ENCODE data around the gene ZNF664. TPM values are rescaled to one million over a fixed set of nuclear protein-coding genes. Genes with fewer than 3 reads are reported as not detected.

ZNF664 gene
- total RNA-seq, 1 experiment from 2014 or later: 60.3 TPM

DNA sequence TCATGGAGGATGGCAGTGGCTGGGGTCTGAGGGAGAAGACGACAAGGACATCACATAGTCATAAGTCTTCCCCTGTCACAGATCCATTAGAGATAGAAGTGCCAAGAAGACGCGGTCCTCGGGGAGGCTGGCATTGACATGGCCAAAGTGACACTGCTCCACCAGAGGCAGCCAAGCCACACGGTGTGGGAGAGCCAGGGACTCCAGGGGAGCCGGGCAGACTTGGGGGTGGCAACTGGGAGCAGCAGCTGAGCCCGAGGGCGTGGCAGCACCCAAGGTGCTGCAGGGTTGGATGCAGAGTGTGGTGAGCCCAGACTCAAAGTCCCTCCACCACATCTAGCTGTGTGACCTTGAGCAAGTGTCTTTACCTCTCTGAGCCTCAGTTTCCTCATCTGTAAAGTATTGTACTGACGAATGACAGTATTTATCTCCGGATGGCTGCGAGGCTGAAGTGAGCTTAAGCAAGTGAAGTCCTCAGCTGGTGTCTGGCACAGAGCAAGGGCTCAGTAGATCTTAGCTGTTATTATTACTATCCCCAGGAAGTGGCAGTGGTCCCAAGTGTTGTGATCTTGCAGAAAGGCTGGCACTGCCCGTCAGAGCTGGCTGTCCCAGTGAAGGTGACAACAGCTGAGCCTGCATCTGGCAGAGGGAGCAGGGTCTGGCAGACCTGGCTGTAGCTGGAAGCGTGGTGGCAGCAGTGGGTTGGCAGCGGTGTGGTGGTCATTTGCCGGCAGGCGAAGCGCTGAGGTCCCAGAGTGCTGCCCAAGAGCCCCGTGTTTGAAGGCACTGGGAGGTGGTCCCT, 54.9 kb downstream of the ZNF664 start:
- no peaks in the 10 kb centered on the region for H3K36me3 ChIP-seq (replicated peaks; ENCODE audit: control insufficient read depth, insufficient read depth, low read length)
- DNase-seq: no peak
- H3K27me3 ChIP-seq (ENCODE audit: control insufficient read depth, insufficient read depth, low read length): no peaks in the 10 kb centered on the region
- no peak overlapping the region for H3K4me3 ChIP-seq (ENCODE audit: insufficient read depth, low read depth, low read length)

DNA sequence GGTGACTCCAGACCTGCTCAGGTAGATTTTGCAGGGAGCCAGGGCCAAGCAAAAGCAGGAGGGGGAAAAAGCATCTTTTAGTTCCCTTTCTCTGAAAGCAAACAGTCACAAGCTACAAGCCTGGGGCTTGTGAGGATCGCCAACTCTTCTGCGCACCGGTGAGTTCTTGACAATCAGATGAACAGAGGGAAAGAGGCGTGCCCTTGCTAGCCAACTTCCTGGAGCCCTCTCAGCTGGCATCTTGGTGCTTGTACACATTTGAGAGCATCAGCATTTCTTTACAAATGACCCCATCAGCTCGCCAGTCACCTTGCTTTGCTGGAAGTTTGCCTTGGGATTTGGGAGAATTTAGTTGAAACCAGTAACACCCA, 55.5 kb downstream of the ZNF664 start:
- H3K4me3 ChIP-seq (ENCODE audit: insufficient read depth, low read depth, low read length): no peak overlapping the region
- H3K36me3 ChIP-seq (replicated peaks; ENCODE audit: control insufficient read depth, insufficient read depth, low read length): no peaks in the 10 kb centered on the region
- no peaks in the 10 kb centered on the region for H3K27me3 ChIP-seq (ENCODE audit: control insufficient read depth, insufficient read depth, low read length)
- no peak for DNase-seq

DNA sequence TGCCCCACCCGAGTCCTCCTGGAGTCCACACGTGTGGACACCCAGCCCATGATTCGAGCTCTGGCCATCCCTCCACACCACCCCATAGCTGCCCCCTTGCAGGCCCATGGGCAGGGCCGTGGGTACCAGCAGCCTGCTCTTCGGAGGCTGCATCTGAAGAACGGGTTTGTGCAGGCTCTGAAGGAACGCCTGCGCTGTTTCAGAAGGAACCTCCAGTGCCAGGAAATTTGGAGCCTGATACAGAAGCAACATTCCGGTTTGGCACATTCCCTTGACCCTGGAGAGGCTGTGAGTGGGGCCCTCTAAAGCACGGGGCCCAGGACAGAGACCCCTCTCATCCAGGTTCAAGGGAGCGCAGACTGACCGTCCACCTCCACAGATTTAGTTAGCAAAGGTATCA, 57.0 kb downstream of the ZNF664 start:
- H3K27me3 ChIP-seq (ENCODE audit: control insufficient read depth, insufficient read depth, low read length): no peaks in the 10 kb centered on the region
- DNase-seq: no peak

DNA sequence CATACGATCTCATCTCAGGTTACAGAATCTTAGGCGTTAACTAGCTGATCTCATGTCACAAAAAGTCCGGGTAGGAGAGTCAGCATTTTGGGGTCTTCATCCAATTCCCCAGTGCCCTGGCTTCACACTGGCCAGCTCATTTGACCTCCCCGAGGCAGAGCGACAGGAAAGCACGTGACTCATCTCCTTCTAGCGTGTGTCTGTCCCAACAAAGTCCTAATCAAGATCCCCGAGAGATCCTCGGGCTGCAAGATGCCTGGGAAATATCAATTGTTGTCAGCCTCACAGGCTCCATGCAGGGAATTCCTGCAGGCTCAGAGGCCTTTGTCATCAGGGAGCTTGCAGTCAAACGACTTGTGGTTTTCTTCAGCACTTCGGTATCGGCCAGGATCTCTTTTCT, 57.5 kb downstream of the ZNF664 start:
- H3K4me3 ChIP-seq (ENCODE audit: insufficient read depth, low read depth, low read length): no peak overlapping the region
- DNase-seq: peak; percentile 64
- no peaks in the 10 kb centered on the region for H3K36me3 ChIP-seq (replicated peaks; ENCODE audit: control insufficient read depth, insufficient read depth, low read length)
- H3K27me3 ChIP-seq (ENCODE audit: control insufficient read depth, insufficient read depth, low read length): no peaks in the 10 kb centered on the region

More for the DNA sequence above, 57.0 kb downstream of the ZNF664 start:
- H3K36me3 ChIP-seq (replicated peaks; ENCODE audit: control insufficient read depth, insufficient read depth, low read length): no peaks in the 10 kb centered on the region
- no peak overlapping the region for H3K4me3 ChIP-seq (ENCODE audit: insufficient read depth, low read depth, low read length)

DNA sequence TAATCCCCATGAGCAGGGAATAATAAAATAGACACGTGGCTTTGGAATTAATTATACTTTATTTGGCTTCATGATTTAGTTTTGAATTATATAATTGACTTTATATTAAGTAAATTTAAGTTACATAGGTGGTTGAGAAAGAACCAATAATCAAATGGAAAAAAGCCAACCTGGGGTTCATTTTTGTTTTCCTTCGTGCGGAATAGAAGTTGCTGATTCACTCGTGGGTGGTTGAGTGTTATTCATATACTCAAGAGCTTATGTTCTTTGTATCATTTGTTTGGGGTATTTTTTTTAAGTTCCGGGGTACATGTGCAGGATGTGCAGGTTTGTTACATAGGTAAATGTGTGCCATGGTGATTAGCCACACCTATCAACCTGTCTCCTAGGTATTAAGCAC, 58.0 kb downstream of the ZNF664 start:
- no peaks in the 10 kb centered on the region for H3K36me3 ChIP-seq (replicated peaks; ENCODE audit: control insufficient read depth, insufficient read depth, low read length)
- H3K27me3 ChIP-seq (ENCODE audit: control insufficient read depth, insufficient read depth, low read length): no peaks in the 10 kb centered on the region
- H3K4me3 ChIP-seq (ENCODE audit: insufficient read depth, low read depth, low read length): no peak overlapping the region
- DNase-seq: no peak

DNA sequence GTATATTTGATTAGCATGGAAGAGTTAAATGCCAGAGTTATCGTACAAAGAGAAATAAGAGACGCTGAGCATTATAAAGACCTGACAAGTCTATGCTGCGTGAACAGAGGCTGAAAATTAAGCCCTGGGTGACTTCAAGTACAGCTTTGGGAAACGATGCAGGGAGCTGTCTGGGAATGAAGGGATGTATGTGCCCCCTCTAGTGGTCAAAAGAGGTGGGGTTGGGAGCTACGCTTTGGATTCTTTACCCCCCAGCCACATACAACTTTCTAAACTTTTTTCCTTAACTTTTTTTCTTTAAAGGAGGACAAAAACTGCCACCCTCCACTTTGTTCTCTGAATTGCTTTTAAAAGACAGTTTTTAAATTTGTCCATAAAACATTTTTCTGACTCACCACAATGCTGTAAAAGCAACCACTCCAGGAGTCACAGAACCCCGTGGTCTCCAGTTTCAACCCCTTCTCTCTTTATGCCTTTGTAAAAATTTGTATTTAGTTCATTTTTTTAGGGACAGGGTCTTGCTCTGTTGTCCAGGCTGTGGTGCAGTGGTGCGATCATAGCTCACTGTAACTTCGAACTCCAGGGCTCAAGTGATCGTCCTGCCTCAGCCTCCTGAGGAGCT, 59.4 kb downstream of the ZNF664 start:
- no peak overlapping the region for H3K4me3 ChIP-seq (ENCODE audit: insufficient read depth, low read depth, low read length)
- DNase-seq: peak; percentile 89
- H3K36me3 ChIP-seq (replicated peaks; ENCODE audit: control insufficient read depth, insufficient read depth, low read length): no peaks in the 10 kb centered on the region
- H3K27me3 ChIP-seq (ENCODE audit: control insufficient read depth, insufficient read depth, low read length): no peaks in the 10 kb centered on the region

DNA sequence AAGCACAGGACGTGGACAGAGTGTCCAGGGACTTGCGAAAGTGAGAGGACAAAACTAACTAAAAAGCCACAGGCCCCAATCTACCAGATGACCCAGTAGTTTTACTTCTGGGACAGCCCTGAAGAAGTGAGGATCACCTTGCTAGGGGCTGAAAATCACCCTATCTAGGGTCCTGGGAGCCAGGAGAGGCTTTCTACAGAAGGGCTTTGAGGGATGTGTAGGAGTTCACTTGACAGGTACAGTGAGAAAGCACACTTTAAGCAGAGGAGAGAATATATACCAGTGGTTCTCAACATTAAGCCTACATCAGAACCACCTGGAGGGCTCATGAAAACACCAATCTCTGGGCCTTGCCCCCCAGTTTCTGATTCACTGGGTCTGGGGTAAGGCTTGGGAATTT, 60.8 kb downstream of the ZNF664 start:
- DNase-seq: no peak
- H3K4me3 ChIP-seq (ENCODE audit: insufficient read depth, low read depth, low read length): no peak overlapping the region
- no peaks in the 10 kb centered on the region for H3K36me3 ChIP-seq (replicated peaks; ENCODE audit: control insufficient read depth, insufficient read depth, low read length)
- no peaks in the 10 kb centered on the region for H3K27me3 ChIP-seq (ENCODE audit: control insufficient read depth, insufficient read depth, low read length)

DNA sequence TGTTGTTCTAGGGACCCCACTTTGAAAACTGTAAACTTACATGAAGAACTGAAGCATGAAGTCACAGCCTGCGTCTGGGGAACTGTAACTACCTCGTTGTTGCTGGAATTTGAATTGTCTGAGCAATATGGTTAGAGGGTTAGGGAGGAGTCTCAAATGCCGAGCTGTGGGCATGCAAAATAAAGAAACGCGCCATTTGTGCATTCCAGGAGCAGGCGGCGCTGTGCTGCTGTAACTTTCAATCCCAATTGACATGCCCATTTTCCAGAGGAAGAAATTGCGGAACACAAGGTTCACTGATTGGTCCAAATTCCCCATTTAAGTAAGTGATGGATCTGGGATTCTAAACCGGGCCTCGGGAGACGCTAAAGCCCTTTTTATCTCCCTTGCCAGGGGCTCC, 61.3 kb downstream of the ZNF664 start:
- no peaks in the 10 kb centered on the region for H3K36me3 ChIP-seq (replicated peaks; ENCODE audit: control insufficient read depth, insufficient read depth, low read length)
- H3K4me3 ChIP-seq (ENCODE audit: insufficient read depth, low read depth, low read length): no peak overlapping the region
- no peak for DNase-seq
- H3K27me3 ChIP-seq (ENCODE audit: control insufficient read depth, insufficient read depth, low read length): no peaks in the 10 kb centered on the region

DNA sequence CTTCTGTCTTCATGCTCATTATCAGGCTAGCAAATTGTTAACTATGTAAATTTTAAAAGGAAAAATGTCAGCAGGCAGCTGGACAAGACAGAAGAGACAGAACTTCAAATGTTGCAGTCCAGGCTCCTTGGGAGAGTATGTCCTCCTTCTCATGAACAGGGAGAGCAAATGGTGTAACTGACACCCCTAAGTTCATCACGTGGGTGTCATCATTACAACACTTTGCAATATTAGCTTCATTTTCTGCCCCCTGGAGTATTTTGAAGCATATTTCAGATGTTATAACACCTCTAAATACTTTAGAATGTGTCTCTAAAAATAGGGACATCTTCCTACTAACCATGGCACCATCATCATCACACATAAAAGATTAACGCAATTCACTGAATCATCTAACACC, 62.1 kb downstream of the ZNF664 start:
- DNase-seq: no peak
- Histone ChIP-seq H3K27me3 (ENCODE audit: control insufficient read depth, insufficient read depth, low read length) (no peaks in the 10 kb centered on the region), H3K36me3 (replicated peaks; ENCODE audit: control insufficient read depth, insufficient read depth, low read length) (no peaks in the 10 kb centered on the region), H3K4me3 (ENCODE audit: insufficient read depth, low read depth, low read length) (no peak overlapping the region)

DNA sequence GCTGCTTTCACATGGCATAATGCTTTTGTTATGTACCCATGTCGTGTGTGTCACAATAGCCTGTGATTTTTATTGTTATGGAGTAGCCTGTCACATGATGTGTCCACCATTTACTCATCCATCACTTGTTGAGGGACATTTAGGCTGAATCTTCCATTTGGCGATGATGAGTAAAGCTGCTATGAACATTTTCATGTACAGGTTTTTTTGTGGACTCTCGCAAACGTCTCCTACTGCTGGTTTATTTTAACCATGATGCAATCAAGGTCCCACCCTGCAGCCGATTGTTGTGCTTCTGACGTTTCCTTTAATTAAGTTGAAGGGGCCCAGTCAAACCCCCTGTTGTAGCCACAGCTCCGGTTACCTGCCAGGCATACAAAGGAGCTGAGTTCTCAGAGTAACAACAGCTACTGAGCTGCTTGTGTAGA, 63.2 kb downstream of the ZNF664 start:
- no peaks in the 10 kb centered on the region for H3K36me3 ChIP-seq (replicated peaks; ENCODE audit: control insufficient read depth, insufficient read depth, low read length)
- H3K27me3 ChIP-seq (ENCODE audit: control insufficient read depth, insufficient read depth, low read length): no peaks in the 10 kb centered on the region
- no peak overlapping the region for H3K4me3 ChIP-seq (ENCODE audit: insufficient read depth, low read depth, low read length)
- peak; percentile 60 for DNase-seq

DNA sequence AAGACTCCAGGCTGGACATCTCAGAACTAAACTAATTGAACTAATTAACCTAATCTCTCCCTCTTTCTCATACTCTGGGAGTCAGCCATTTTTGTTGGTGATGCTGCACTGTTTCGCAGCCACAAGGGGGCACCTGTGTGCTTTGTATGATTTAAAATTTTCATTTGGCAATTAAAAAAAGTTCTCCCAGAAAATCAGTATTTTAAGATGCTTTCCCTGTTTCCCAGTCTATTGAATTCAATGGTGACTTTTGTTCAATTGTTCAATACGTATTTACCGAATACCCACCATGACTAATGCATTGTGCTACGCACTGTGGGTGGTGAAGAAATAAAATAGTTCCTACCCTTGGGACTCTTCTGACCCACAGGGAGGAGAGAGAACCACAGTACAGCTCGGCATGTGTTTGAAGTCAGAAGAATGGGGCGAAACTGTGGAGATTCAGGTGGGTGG, 63.7 kb downstream of the ZNF664 start:
- peak; percentile 74 for DNase-seq
- Histone ChIP-seq H3K36me3 (replicated peaks; ENCODE audit: control insufficient read depth, insufficient read depth, low read length) (no peaks in the 10 kb centered on the region), H3K4me3 (ENCODE audit: insufficient read depth, low read depth, low read length) (no peak overlapping the region), H3K27me3 (ENCODE audit: control insufficient read depth, insufficient read depth, low read length) (no peaks in the 10 kb centered on the region)

DNA sequence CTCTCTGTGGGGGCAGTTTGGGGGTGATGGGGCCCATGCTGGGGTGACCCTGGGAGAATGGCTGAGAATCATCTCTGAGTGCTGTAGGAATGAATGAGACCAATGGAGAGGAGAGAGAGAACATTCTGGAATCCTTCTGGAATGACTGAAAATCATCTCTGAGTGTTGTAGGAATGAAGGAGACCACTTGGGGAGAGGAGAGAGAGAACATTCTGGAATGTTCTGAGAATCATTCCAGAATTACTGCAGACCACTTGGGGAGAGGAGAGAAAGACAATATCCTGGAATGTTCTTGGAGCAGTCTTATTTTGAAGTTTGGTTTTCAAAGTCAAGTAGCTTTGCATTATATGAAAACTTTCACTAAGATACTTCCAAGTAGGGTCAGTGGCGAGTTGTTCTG, 64.3 kb downstream of the ZNF664 start:
- H3K4me3 ChIP-seq (ENCODE audit: insufficient read depth, low read depth, low read length): no peak overlapping the region
- no peaks in the 10 kb centered on the region for H3K27me3 ChIP-seq (ENCODE audit: control insufficient read depth, insufficient read depth, low read length)
- H3K36me3 ChIP-seq (replicated peaks; ENCODE audit: control insufficient read depth, insufficient read depth, low read length): no peaks in the 10 kb centered on the region
- DNase-seq: no peak

DNA sequence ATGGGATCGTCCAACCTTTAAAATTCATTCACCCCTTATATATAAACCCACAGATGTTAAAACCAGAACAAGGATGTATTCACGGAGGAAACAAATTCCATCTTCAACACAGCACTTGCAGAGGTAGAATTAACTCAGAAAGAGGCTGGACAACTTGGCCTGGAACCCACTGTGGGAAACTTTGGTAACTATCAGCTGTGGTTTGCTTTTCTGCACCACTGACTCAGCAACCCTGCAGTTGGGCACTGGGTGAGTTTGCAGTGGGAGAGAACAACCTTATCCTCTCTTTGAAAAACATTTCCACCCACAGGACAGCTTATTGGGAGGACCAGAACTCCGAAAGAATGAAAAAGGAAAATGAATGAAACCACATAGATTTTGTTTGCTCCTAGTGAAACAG, 66.3 kb downstream of the ZNF664 start:
- no peaks in the 10 kb centered on the region for H3K27me3 ChIP-seq (ENCODE audit: control insufficient read depth, insufficient read depth, low read length)
- no peaks in the 10 kb centered on the region for H3K36me3 ChIP-seq (replicated peaks; ENCODE audit: control insufficient read depth, insufficient read depth, low read length)
- H3K4me3 ChIP-seq (ENCODE audit: insufficient read depth, low read depth, low read length): no peak overlapping the region
- no peak for DNase-seq

DNA sequence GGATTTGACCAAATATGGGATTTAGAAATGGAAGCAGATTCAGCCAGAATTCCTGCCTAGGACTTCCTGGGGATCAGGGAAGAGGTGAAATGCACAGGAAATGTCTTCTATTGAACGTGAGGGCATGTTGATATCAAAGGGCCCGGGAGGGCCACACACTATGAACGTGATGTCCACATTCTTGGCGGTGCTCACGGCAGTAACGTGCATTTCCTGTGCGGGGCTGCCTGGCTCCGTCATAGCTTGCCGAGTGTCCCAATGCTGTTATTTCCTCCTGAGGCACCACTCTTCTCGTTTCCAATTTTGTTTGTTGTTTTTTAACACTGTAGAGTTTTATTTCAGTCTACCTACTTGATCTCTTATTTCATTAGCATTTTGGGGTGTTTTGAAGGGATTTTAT, 67.3 kb downstream of the ZNF664 start:
- Histone ChIP-seq H3K36me3 (replicated peaks; ENCODE audit: control insufficient read depth, insufficient read depth, low read length) (no peaks in the 10 kb centered on the region), H3K4me3 (ENCODE audit: insufficient read depth, low read depth, low read length) (no peak overlapping the region), H3K27me3 (ENCODE audit: control insufficient read depth, insufficient read depth, low read length) (no peaks in the 10 kb centered on the region)
- DNase-seq: no peak

DNA sequence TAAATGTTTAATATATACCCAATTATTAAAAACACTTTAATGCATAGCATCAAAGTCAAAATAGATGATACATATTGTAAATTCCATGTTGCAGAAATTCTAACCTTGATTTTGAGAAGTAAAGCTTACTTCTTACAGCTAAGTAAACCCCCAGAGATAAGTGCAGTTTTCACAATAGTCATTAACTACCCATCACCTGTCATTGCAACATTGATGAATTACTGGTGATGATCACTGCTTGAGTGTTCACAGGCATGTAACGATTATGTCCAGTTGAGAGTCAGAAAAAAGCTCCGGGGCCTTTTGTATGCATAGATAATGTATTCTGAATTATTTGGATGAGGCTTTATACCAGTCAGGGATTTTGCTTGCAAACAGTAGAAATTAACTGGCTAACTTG, 67.7 kb downstream of the ZNF664 start:
- Histone ChIP-seq H3K36me3 (replicated peaks; ENCODE audit: control insufficient read depth, insufficient read depth, low read length) (no peaks in the 10 kb centered on the region), H3K27me3 (ENCODE audit: control insufficient read depth, insufficient read depth, low read length) (no peaks in the 10 kb centered on the region), H3K4me3 (ENCODE audit: insufficient read depth, low read depth, low read length) (no peak overlapping the region)
- no peak for DNase-seq
